ENCODE results near the gene CLEC18B. TPM values are rescaled to one million over a fixed set of nuclear protein-coding genes. Genes with fewer than 3 reads are reported as not detected.
"Not testable (repeated sequence)": the region's sequence is repeated elsewhere in the genome, so short reads cannot be mapped to it uniquely, and the experiment has no call there.

Gene CLEC18B
- total RNA-seq, 1 donor from 2014 or later: 1.2 TPM

DNA sequence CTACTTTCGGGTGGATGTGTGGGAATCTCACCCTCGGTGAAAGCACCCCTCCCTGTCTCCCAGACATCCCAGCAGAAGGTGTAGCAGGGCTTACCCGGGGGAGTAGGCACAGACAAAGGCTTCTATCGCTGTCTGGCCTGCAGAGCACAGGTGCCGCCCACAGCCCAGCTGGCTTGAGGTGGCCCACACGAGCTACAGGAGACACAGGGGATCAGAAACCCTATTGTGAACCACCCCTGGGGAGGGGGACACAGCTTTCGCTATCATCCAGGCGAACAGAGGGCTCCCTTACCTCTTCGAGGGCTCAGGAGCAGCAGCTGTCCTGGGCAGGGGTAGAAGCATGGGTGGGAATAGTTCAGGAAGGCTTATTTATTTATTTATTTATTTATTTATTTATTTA lies 7.8 kb downstream of the CLEC18B start:
- H3K27me3 ChIP-seq (ENCODE audit: low read depth); H3K36me3 ChIP-seq; H3K4me1 ChIP-seq; H3K9me3 ChIP-seq; intact Hi-C loops (cut with DNase I); H3K4me3 ChIP-seq; ATAC-seq; H3K27ac ChIP-seq: not testable (repeated sequence)
- peak; percentile 13 for DNase-seq

DNA sequence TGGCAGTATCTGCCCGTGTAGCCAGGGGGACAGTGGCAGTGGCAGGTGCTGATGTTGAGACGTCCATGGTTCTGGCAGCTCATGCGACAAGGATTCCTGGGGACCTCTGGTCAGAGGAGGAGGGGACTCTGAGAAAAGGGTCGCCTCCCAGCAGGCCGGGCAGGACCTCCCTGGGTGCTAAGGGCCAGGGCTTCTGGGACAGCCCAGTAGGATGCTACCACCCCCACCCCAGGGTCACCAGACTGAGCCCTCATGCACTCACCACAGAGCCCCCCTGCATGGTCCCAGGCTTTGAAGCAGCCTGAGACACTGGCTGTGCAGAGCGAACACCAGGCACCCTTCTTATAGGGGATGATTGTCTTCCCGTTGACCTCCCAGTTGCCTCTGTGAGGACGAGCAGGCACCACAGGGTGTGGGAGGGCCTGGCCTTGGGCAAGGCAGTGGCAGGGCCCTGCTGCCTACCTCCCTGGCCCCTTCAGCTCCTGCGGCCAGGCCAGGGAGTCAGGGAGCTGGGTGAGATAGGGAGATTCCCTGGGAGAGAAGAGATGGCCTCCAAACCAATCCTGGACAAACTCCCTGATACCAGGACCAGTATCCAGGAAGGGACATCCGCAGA lies 8.4 kb downstream of the CLEC18B start:
- H3K4me3 ChIP-seq; H3K4me1 ChIP-seq; intact Hi-C loops (cut with DNase I); H3K27me3 ChIP-seq (ENCODE audit: low read depth); H3K9me3 ChIP-seq; H3K36me3 ChIP-seq; H3K27ac ChIP-seq: not testable (repeated sequence)
- ATAC-seq (peak in 1 of 2 donors; percentile 15), DNase-seq (peak; percentile 8)

DNA sequence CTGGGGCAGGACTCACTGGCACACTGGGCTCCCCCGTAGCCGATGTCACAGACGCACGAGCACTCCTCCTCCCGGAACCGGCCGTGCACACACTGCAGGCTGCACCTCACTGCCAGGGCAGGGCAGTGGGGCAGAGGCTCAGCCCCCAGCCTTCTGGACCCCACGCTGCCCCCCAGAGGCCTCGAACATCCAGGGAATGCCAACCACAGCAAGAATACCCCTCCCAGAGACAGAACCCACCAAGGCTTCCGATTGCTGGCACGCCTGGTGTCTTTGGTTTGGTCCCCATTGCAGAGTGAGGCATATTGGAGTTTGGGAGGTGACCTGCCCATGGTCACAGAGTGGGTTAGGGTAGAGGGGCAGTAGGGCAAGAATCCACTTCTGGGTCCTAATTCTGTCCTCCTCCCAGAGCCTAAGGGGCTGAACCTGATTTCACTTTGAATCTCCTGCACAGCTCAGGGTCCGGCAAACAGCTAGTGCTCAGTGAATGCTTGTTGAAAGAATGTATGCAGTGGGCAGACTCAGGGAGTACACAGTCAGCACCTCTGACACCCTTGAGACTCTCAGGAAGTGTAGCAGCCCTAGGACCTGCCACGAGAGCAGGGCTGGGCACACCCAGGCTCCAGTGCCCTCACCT lies 9.0 kb downstream of the CLEC18B start:
- H3K27ac ChIP-seq; H3K9me3 ChIP-seq; DNase-seq; H3K27me3 ChIP-seq (ENCODE audit: low read depth); ATAC-seq; intact Hi-C loops (cut with DNase I); H3K36me3 ChIP-seq; H3K4me1 ChIP-seq; H3K4me3 ChIP-seq: not testable (repeated sequence)

DNA sequence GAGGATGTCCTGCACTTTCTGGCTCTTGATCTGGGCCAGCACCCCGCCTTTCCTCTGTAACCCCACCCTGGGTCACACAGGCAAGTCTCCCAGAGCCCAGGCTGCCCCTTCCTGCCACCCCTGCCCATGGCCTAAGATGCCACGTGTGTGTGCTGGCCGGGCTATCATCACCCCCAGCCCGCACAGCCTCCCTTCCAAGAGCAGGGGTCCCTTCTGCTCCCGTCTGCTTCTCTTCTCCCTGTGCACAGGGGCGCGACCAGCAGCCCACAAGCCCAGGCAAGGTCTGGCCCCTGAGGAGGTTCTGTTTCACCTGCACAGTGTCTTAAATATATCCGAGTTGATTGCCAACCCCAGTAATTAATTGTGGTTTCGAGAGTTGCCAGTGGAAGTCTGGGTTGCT lies 10.3 kb downstream of the CLEC18B start:
- H3K4me1 ChIP-seq; H3K4me3 ChIP-seq; H3K27ac ChIP-seq; H3K36me3 ChIP-seq; H3K27me3 ChIP-seq (ENCODE audit: low read depth); ATAC-seq; H3K9me3 ChIP-seq; intact Hi-C loops (cut with DNase I): not testable (repeated sequence)
- peak; percentile 25 for DNase-seq

DNA sequence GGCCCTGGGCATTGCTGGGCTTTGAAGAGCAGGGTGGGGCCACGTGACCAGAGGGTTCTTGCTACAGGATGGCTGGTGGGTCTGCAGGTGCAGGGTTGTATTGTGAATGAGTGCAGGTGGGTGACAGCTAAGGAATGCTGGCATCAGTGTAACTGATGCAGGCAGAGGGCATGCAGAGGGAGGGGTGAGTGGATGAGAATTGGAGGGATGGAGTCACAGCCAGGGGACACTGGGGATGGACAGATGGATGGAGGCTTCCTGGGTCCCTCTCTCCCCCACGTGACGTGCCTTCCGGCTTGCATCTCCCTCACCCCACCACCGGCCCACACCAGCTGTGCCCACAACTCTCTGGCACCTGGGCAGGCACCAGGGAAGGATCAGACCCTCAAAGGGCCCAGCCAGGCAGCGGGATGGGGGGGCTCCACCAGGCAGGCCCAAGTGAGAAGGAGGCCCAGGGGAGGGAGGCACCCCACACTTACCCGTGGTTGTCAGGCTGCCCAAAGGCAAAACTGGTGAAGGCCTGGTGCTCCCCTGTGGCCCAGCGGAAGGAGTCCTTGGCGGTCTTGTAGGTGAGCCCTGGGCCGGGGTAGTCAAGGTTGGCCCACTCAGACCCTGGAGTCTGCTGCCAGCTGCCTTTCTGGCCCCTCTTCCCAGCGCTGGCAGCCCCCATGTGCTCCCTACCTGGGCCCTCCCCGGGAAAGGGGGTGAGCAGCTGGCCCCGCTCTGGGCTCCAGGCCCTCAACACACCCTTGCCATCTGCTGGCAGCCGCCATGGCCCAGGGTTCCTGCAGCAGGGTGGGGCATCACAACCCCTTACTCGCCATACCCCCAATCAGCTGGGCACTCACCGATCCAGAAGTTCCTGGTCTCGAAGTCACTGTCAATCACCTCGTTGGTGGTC lies 11.0 kb downstream of the CLEC18B start:
- ATAC-seq; intact Hi-C loops (cut with DNase I); H3K27ac ChIP-seq; DNase-seq; H3K9me3 ChIP-seq; H3K27me3 ChIP-seq (ENCODE audit: low read depth); H3K36me3 ChIP-seq; H3K4me3 ChIP-seq; H3K4me1 ChIP-seq: not testable (repeated sequence)

DNA sequence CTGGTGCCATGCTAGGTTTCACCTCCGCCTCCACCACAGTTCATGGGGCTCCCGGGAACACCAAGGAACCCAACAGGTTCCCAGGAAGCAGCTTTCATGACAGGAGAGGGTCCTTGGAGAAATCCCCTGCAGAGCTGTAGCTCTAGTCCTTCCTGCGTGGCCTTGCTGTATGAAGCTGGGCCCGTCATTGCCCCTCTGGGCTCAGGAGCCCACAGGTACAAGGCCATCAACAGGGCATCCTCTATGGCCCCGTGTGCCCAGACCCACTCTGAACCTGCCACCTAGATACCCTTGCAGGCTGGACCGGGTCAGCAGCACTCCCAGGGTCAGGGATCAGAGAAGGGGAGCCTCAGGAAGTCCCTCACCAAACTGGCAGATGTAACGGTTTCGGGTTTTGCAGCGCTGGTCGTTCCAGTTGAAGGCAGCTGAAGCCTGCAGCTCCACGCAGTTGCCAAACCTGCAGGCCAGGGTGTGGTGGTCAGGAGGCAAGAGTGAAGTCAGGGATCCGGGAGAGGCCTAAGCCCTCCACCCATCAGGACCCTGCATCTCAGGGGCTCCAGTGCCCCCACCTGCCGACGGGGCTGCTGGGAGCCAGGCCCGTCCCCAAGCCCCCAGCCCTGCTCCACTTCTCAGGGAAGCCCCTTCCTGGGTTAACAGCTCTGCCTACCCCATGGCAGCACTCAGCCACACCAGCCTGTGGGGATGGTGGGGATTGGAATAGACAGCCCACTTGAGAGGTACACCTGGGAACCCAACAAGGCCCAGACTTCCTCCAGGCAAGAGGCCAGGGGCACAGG lies 11.9 kb downstream of the CLEC18B start:
- H3K4me1 ChIP-seq; intact Hi-C loops (cut with DNase I); ATAC-seq; H3K27ac ChIP-seq; H3K36me3 ChIP-seq; H3K27me3 ChIP-seq (ENCODE audit: low read depth); H3K4me3 ChIP-seq; H3K9me3 ChIP-seq; DNase-seq: not testable (repeated sequence)

DNA sequence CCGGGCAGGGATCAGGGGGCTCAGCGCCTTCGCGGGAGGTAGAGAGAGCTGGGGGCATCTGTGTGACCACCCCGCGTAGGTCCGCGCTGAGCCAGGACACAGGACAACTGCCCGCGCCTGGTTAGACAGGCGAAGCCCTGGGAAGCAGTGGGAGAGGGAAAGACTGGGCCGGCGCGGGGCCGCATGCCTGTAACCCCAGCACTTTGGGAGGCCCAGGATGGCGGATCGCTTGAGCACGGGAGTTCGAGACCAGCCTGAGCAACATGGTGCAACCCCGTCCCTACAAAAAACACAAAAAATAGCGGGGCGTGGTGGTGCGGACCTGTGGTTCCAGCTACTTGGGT lies 13.9 kb downstream of the CLEC18B start:
- Histone ChIP-seq H3K4me3 (peak overlapping the region; percentile 50), H3K27ac (peak overlapping the region; percentile 81)
- H3K36me3 ChIP-seq; H3K9me3 ChIP-seq; H3K4me1 ChIP-seq; intact Hi-C loops (cut with DNase I); H3K27me3 ChIP-seq (ENCODE audit: low read depth): not testable (repeated sequence)
- ATAC-seq: peak; percentile 45 to 70
- peak; percentile 59 for DNase-seq

DNA sequence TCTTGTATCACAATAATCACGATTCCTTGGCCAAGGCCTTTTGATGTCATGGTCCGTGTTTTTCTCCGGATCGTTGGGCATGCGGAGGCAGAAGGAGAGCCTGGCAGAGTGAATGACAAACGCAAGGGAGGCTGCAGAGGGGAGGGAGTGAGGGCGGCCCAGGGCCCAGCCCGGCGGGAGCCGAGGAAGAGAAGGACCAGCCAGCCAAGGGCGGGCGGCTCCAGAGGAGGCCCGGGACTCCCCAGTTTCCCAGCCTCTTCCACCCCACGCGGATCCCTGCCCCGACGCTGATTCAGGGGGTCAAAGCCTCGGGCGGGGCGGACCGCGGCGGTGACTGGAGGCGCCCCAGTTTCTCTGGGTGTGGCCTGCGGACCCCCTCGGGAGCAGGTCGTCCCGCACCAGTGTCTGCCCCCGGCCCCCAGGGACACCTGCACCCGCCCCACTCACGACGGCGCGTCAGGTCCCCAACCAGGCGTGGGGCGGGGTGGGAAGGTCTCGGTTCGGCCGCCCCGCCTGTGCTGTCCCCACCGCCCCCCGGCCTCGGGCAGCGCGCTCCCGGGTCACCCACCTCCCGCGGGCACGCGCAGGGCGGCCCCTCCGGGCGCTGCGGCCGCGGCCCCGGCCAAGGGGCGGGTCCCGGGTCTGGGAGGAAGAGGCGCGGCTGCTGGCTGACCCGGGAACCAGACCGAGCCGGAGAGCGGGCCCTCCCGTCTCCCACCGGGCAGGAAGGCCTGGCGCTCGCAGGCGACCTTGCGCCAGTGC lies 14.5 kb downstream of the CLEC18B start:
- ATAC-seq: peak; percentile 90 to 96
- H3K9me3 ChIP-seq; DNase-seq; intact Hi-C loops (cut with DNase I); H3K4me1 ChIP-seq; H3K27me3 ChIP-seq (ENCODE audit: low read depth); H3K36me3 ChIP-seq: not testable (repeated sequence)
- peak overlapping the region; percentile 50 for H3K4me3 ChIP-seq
- peak overlapping the region; percentile 81 for H3K27ac ChIP-seq

DNA sequence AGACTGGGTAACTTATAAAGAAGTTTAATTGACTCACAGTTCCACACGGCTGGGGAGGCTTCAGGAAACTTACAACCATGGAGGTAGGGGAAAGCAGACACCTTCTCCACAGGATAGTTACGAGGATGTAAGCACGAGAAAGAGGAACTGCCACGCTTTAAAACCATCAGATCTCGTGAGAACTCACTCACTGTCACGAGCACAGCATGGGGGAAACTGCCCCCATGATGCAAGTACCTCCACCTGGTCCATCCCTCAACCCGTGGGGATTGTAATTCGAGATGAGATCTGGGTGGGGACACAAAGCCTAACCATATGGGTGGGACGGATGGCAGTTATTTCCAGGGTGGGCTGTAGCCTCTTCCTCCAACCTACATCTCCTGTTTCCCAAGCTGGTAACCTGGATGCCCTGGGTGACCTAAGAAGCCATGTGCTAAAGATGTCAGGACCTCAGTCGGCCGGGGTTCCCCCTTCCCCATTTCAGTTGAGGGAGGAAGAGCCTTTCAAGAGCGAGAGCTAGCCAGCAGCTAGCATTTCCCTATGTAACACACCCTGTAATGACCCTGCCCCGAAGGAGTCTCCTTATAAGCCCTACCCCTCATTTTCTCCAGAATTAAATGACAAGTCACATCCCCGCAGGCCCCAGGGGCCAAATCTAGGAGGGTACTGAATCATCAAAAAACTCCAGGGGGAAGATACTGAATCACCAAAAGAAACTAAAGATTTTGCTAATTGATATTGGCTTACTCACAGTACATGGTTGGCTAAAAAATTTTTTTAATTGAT lies 16.9 kb downstream of the CLEC18B start:
- H3K9me3 ChIP-seq; H3K27me3 ChIP-seq (ENCODE audit: low read depth); H3K36me3 ChIP-seq; DNase-seq; H3K4me3 ChIP-seq; H3K27ac ChIP-seq; intact Hi-C loops (cut with DNase I); H3K4me1 ChIP-seq; ATAC-seq: not testable (repeated sequence)

DNA sequence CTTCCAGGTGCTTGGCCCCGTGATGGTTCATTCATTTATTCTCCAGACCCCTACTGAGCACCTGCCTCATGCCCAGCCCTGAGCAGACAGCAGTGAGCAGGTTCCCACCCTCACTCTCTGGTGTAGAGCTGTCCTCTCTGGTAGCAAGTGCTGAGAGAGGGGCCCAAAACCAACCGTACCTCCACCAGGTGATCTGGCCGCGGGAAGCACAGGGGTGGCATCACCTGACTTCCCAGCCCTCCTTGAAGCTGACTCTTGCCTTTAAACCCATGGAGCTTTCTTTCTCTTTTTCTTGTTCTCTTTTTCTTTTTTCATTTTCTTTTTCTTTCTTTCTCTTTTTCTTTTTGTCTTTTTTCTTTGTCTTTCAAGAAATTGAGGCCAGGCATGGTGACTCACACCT lies 21.0 kb downstream of the CLEC18B start:
- H3K27ac ChIP-seq; H3K4me3 ChIP-seq; DNase-seq; H3K27me3 ChIP-seq (ENCODE audit: low read depth); ATAC-seq; H3K36me3 ChIP-seq; H3K4me1 ChIP-seq; H3K9me3 ChIP-seq; intact Hi-C loops (cut with DNase I): not testable (repeated sequence)

DNA sequence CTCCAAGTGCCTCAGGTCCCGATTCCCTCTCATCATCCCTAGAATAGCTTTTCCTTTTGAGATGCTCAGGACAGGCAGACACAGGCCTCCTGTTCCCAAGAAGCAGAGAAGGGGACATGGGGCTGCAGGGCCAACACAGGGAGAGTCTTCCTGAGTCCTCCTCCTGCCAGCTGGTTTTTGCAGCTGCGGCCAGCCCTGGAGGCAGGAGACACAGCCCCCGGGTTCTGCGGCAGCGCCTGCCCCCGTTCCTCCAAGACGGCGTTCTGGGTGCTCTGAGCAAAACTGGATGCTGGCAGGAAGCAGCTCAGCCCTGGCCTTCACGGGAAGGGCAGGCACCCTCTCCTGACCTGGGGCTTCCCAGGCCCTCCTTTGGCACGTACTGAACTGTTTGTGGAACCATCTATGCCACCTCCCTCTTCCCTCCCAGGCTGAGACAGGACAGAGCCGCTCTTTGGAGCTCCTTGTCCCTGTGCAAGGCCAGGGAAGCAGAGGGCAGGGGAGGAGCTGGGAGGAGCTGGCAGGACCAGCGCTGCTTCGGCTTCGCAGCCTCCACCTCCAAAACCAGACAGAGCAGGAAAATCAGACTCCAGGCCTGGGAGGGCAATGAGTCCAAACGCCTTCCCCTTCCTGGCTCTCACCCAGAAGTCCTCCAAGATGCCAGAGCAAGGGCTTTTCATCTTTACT lies 22.9 kb downstream of the CLEC18B start:
- DNase-seq; H3K4me3 ChIP-seq; H3K36me3 ChIP-seq; H3K4me1 ChIP-seq; intact Hi-C loops (cut with DNase I); H3K9me3 ChIP-seq; H3K27ac ChIP-seq; H3K27me3 ChIP-seq (ENCODE audit: low read depth): not testable (repeated sequence)
- peak; percentile 63 to 74 for ATAC-seq

DNA sequence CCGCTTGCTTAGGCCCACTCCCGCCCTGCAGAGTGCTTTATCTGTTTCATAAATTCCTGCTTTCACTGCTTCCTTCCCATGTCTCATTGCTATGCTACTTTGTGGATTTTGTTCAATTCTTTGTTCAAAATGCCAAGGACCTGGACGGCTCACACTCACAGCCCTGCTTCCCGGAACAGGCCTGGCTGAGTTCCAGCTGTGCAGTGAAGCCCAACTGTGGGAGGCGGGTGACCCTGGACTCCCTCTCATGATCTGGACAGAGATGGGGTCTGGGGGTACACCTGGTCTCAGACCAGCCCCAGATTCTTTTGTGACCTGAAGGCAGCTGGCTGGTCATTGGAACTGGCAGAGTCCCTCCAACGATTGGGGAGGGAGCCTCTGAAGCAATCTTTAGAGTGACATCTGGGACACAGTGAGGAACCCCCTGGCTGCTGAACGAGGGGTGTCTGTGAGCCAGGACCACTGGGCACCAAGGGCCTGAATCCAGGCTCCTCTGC lies 24.7 kb downstream of the CLEC18B start:
- H3K27me3 ChIP-seq (ENCODE audit: low read depth); intact Hi-C loops (cut with DNase I); H3K4me1 ChIP-seq; DNase-seq; H3K4me3 ChIP-seq; H3K27ac ChIP-seq; H3K36me3 ChIP-seq; H3K9me3 ChIP-seq: not testable (repeated sequence)
- ATAC-seq: peak; percentile 49 to 55
